K562 treated with DMSO at 1 percent for 12 hours (cell line): ENCODE data around the gene ABCD4. TPM values are rescaled to one million over a fixed set of nuclear protein-coding genes. Genes with fewer than 3 reads are reported as not detected.

Experiments used
- total RNA-seq: library from RNA; unstranded; fragments of 300-600 nt; gene quantifications from 2 replicates; pipeline ENCODE4 v1.2.3, GENCODE V29; 2022; ENCODE audit not compliant: insufficient read depth

ABCD4 gene
- 21.3 and 27.7 TPM in 2 replicates for total RNA-seq

GRCh38 chr14:74302634-74303569 lies at the start of gene ABCD4:
ABCD4 (minus strand) TSS chr14:74302934; CDS start chr14:74302912, 22 bp downstream.

GRCh38 chr14:74348241-74348734 lies 45.6 kb upstream of the ABCD4 start, which contains the start of gene VRTN:
VRTN (plus strand) TSS chr14:74348471; CDS start chr14:74356784, 8,313 bp downstream.

GRCh38 chr14:74238974-74239847 lies 63.5 kb downstream of the ABCD4 start, which contains the start of gene VSX2:
VSX2 (plus strand) TSS chr14:74239449; CDS start chr14:74239562, 113 bp downstream.

Other genes starting within 250 kb of the ABCD4 start
- 1.1 and 3.2 TPM in 2 replicates for gene ALDH6A1, start 218.5 kb downstream of the ABCD4 start, total RNA-seq
- 3.3 and 6.2 TPM in 2 replicates for gene LIN52, start 218.0 kb downstream of the ABCD4 start, total RNA-seq
- not detected in 2 replicates for gene VSX2, start 63.5 kb downstream of the ABCD4 start, total RNA-seq
- gene VRTN, start 45.5 kb upstream of the ABCD4 start, total RNA-seq = not detected in 2 replicates
- gene SYNDIG1L, start 123.3 kb upstream of the ABCD4 start, total RNA-seq = not detected in 2 replicates
- gene NPC2, start 190.4 kb upstream of the ABCD4 start, total RNA-seq = 184 and 209 TPM in 2 replicates
- gene ISCA2, start 190.8 kb upstream of the ABCD4 start, total RNA-seq = 10.5 and 13.8 TPM in 2 replicates